Embryonic facial prominence (tissue), 1 donor: ENCODE measurements around the gene OR2Z1.
"Not testable (repeated sequence)": the region's sequence is repeated elsewhere in the genome, so short reads cannot be mapped to it uniquely, and the experiment has no call there.

Experiments
- DNase-seq: peaks from one replicate; pipeline ENCODE4 v3.0.0-alpha.2; 2016; ENCODE audit errors: extremely low spot score

The OR2Z1 gene

GRCh38 chr19:8703223-8703622 is 18.2 kb upstream of the OR2Z1 start:
- no peak for DNase-seq

- not testable (repeated sequence) for DNase-seq
These were observed 16.1 kb upstream of the OR2Z1 start for GRCh38 chr19:8705304-8705703.

GRCh38 chr19:8705742-8706141 is 15.7 kb upstream of the OR2Z1 start:
- DNase-seq, result no peak

- not testable (repeated sequence) for DNase-seq
These were observed 11.1 kb upstream of the OR2Z1 start for GRCh38 chr19:8710337-8710736.

GRCh38 chr19:8722032-8722431 is 598 bp downstream of the OR2Z1 start:
- DNase-seq, result no peak

GRCh38 chr19:8724276-8724675 is 2.8 kb downstream of the OR2Z1 start:
- DNase-seq, result no peak

GRCh38 chr19:8731428-8732169 is 10.2 kb downstream of the OR2Z1 start:
- no peak for DNase-seq

- DNase-seq, result no peak
These were observed 16.9 kb downstream of the OR2Z1 start for GRCh38 chr19:8738377-8738776.

- DNase-seq, result not testable (repeated sequence)
These were observed 18.0 kb downstream of the OR2Z1 start for GRCh38 chr19:8739291-8740065.

GRCh38 chr19:8767257-8767656 is 45.8 kb downstream of the OR2Z1 start:
- DNase-seq, result not testable (repeated sequence)

- DNase-seq, result not testable (repeated sequence)
These were observed 47.8 kb downstream of the OR2Z1 start for GRCh38 chr19:8769265-8769664.

- DNase-seq, result not testable (repeated sequence)
These were observed 52.2 kb downstream of the OR2Z1 start for GRCh38 chr19:8773587-8773986.
